OCI-LY3 (cell line): Measurements from ENCODE around the gene ASIC2.

Experiments used
- EZH2phosphoT487 ChIP-seq: fragments of 200-600 bp; shearing (Covaris generic); IDR thresholded peaks from 2 replicates; pipeline ENCODE4 v1.6.1; 2018; ENCODE audit warnings: antibody characterized with exemption, mixed run types, low read depth
- TF ChIP-seq, protein P1 (sequence below): fragments of 200-600, 300-600 bp; sonication (generic); IDR thresholded peaks from 2 replicates; pipeline ENCODE4 v1.5.1; 2014; ENCODE audit warnings: antibody characterized with exemption, low read length, low read depth

DNA sequence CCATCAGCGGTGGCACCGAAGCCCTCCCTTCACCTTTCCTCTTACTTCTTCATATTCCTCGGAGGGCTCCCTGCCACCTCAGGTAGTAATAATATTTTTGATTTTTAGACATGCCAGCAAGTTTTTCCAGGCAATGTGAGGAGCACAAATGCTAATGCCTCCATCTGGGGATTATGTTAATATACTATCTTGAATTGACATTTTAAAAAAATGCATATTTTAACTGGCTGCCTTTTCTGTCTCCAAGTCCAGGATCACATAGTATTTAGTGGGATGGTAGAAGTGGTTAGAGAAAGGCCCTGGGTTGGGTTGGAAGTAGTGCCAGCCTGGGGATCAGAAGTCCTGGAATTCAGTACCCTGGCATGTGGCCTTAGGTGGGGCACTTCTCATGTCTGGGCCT, 154.5 kb downstream of the ASIC2 start:
- TF ChIP-seq, protein P1, sequence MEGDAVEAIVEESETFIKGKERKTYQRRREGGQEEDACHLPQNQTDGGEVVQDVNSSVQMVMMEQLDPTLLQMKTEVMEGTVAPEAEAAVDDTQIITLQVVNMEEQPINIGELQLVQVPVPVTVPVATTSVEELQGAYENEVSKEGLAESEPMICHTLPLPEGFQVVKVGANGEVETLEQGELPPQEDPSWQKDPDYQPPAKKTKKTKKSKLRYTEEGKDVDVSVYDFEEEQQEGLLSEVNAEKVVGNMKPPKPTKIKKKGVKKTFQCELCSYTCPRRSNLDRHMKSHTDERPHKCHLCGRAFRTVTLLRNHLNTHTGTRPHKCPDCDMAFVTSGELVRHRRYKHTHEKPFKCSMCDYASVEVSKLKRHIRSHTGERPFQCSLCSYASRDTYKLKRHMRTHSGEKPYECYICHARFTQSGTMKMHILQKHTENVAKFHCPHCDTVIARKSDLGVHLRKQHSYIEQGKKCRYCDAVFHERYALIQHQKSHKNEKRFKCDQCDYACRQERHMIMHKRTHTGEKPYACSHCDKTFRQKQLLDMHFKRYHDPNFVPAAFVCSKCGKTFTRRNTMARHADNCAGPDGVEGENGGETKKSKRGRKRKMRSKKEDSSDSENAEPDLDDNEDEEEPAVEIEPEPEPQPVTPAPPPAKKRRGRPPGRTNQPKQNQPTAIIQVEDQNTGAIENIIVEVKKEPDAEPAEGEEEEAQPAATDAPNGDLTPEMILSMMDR = no peak
- no peak for TF ChIP-seq EZH2phosphoT487
